ENCODE measurements around the gene LYPD6B.

DNA sequence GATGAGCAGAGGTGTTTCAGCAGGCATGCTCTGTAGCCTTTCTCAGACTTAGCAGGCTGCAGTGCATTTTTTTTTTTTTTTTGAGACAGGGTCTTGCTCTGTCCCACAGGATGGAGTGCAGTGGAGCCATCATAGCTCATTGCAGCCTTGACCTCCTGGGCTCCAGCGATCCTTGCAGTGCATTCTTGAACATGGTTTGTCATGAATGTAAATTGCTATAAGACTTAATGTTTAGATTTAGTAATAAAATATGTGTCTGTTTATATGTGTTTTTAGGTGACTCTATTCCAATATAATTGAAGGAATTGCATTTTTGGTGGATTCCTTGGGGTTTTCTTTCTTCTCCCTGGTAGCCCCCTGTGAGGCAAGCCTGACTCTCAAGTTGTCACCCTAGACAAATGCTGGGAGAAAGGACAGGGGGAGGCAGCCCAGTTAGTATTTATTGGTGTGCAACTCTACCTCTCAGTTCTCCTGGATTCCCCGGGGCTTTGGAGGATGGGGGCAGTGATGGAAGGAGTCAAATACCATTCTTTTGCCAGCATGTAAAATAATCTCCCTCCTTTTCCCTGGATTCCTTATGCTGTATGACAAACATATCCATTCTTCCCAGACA is 22.7 kb downstream of the LYPD6B start:
- TF ChIP-seq HDAC2 (IDR thresholded peaks at IDR 0.05) (no peak), POLR2A (IDR thresholded peaks at IDR 0.05; ENCODE audit: low read depth, low read length) (no peak), SUZ12 (IDR thresholded peaks at IDR 0.05; ENCODE audit: unreplicated experiment) (no peak), MAX (IDR thresholded peaks at IDR 0.05; ENCODE audit: low read depth, low read length) (no peak), POLR2AphosphoS5 (IDR thresholded peaks at IDR 0.05; ENCODE audit: low read length) (no peak), REST (IDR thresholded peaks at IDR 0.05; ENCODE audit: low read depth, low read length) (no peak), RELA (IDR thresholded peaks at IDR 0.05; ENCODE audit: borderline replicate concordance, partially characterized antibody) (no peak)
- TF ChIP-seq, protein P1, sequence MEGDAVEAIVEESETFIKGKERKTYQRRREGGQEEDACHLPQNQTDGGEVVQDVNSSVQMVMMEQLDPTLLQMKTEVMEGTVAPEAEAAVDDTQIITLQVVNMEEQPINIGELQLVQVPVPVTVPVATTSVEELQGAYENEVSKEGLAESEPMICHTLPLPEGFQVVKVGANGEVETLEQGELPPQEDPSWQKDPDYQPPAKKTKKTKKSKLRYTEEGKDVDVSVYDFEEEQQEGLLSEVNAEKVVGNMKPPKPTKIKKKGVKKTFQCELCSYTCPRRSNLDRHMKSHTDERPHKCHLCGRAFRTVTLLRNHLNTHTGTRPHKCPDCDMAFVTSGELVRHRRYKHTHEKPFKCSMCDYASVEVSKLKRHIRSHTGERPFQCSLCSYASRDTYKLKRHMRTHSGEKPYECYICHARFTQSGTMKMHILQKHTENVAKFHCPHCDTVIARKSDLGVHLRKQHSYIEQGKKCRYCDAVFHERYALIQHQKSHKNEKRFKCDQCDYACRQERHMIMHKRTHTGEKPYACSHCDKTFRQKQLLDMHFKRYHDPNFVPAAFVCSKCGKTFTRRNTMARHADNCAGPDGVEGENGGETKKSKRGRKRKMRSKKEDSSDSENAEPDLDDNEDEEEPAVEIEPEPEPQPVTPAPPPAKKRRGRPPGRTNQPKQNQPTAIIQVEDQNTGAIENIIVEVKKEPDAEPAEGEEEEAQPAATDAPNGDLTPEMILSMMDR (IDR thresholded peaks at IDR 0.05 in 2 of 3, conservative IDR thresholded peaks at IDR 0.05 in 1 of 3; ENCODE audit: control insufficient read depth in 2 of 3, extremely low read depth in 1 of 3, insufficient read depth in 1 of 3, low read depth in 3 of 3, low read length in 3 of 3), result no peak
- TF ChIP-seq, protein P2, sequence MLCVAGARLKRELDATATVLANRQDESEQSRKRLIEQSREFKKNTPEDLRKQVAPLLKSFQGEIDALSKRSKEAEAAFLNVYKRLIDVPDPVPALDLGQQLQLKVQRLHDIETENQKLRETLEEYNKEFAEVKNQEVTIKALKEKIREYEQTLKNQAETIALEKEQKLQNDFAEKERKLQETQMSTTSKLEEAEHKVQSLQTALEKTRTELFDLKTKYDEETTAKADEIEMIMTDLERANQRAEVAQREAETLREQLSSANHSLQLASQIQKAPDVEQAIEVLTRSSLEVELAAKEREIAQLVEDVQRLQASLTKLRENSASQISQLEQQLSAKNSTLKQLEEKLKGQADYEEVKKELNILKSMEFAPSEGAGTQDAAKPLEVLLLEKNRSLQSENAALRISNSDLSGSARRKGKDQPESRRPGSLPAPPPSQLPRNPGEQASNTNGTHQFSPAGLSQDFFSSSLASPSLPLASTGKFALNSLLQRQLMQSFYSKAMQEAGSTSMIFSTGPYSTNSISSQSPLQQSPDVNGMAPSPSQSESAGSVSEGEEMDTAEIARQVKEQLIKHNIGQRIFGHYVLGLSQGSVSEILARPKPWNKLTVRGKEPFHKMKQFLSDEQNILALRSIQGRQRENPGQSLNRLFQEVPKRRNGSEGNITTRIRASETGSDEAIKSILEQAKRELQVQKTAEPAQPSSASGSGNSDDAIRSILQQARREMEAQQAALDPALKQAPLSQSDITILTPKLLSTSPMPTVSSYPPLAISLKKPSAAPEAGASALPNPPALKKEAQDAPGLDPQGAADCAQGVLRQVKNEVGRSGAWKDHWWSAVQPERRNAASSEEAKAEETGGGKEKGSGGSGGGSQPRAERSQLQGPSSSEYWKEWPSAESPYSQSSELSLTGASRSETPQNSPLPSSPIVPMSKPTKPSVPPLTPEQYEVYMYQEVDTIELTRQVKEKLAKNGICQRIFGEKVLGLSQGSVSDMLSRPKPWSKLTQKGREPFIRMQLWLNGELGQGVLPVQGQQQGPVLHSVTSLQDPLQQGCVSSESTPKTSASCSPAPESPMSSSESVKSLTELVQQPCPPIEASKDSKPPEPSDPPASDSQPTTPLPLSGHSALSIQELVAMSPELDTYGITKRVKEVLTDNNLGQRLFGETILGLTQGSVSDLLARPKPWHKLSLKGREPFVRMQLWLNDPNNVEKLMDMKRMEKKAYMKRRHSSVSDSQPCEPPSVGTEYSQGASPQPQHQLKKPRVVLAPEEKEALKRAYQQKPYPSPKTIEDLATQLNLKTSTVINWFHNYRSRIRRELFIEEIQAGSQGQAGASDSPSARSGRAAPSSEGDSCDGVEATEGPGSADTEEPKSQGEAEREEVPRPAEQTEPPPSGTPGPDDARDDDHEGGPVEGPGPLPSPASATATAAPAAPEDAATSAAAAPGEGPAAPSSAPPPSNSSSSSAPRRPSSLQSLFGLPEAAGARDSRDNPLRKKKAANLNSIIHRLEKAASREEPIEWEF (IDR thresholded peaks at IDR 0.05; ENCODE audit: insufficient replicate concordance, low read depth, low read length), result no peak
